NCI-H1092 (cell line): Measurements from ENCODE around the gene BMP5.

Source experiments
- DNase-seq: peaks from one replicate; lab custom pipeline; 2025; lab: John Stamatoyannopoulos, UW

The BMP5 gene

DNA sequence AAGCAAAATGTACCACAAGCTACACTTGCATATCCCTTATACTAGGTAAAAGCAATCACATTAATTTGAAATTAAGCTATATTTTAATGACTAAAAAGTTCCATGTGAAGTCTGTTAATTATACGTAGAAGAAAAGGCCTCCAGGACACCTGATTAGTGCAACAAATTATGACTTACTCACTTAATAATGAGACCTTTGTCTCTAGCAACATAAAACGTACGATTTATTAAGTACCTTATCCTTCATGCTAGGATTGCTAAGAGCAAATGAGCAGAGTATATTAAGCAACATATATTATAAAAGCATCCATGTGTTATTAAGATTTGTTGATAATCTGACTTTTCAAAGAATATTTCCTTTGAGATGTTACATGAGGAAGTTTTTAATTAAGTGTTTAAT is 2.5 kb downstream of the BMP5 start:
- no peak for DNase-seq

DNA sequence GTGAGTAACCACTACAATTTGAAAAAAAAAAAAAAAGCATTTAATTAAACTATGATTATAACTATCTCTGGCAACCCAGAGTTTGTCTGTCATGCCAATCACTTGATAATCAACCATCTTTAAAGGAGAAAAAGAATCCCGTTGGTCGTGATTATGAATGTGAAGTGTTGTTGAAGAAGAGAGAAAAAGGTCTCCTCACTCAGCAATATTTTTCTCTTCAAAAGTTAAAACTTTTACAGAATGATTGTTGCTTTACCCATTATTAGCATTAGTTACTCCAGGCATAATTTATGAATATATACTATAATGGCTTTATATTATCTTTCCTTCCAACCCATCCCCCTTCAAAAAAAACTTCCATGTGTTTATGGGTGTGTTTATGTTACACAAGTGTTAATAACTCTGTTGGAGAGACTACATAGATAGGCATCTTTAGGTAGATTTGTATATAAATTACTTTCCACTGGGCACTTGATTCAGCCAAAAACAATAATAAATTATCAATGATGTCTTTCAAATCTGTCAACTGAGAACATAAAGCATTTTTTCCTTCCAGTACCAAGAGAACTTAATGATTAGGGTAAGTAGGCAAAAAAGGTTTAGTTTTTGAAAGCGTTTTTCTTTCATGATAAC is 5.1 kb downstream of the BMP5 start:
- no peak for DNase-seq

DNA sequence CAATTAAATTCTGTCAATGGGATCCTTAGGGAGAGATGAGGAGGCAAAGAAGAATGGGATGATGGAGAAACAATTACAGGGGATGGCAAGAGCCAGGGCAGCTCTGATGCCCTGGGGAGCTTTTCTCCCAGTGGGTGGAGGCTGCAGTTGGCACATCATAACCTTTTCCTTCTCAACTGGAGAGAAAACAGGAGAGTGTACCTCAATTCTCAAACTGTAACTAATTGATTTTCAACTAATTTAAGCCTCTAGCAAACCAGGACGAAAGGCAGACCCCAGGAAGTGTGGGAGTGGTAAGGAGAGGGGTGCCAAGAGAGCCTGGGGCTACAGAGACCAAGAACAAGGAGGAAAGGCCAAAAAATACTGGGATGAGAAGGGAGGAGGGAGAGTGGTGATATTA is 5.7 kb downstream of the BMP5 start:
- DNase-seq = no peak

DNA sequence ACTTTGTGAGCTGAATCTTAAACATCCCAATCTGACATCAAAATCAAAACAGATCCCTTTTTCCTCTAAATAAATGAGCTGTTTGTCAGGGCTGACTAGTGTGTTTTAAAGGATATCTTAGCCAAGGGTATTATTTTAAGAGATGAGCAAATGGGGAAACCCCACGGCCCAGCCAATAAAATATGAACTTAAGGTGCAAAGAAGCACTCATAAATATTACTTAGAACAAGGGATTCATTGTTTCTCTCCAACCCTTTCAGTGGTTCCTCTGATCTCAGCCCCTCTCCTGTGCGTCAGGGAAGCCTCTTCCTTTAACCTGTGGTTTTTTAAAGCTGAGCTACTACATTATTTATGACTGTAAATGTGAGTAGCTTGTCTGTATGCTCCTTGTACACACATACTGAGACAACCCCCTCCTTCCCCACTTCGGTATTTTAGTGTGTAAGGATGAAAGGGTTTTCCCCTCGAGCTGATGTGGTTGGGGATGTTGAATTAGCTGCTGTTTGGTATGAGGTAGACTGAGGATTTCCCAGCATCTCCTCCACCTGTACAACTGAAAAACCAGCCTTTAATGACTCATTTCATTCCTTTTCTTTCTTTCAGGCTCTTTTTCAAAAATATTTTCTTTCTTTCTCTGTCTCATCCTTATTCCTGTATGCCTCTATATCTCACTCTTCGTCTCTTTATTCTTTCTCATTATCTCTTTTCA is 6.5 kb downstream of the BMP5 start:
- no peak for DNase-seq

DNA sequence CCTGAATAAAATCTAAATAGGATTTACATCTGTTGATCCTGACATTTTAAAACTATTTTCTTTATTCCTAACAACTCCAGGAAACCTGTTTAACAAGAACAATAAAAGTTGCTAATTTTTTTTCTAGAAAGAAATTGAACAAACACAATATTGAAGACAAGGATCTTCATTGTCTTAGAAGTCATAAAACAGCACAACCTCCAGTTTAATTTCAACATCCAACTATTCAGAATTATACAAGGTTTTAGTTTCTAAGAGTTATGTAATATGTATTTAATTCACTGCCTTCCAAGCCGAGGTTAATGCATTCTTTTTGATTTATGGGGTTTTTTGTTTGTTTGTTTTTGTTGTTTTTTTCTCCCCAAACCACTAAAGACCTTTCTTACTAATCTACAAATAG is 7.2 kb downstream of the BMP5 start:
- no peak for DNase-seq

DNA sequence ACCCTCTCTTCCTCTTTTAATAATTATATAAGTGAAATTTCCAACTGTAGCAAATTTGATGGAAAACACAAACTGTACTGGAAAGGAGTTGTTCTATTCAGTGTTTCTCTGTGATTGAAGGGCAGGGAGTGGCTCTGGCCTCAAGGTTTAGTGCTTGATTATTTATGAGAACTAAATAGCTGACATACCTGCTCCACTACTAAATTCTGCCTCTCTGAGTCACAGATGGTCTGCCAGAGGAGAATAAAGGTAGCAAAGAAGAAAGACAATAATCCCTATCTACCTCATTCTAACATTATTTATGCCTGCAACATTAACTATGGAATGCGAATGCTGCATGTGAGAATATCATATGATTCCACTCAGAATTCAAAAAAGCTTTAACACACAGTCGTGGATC is 9.3 kb downstream of the BMP5 start:
- no peak for DNase-seq

DNA sequence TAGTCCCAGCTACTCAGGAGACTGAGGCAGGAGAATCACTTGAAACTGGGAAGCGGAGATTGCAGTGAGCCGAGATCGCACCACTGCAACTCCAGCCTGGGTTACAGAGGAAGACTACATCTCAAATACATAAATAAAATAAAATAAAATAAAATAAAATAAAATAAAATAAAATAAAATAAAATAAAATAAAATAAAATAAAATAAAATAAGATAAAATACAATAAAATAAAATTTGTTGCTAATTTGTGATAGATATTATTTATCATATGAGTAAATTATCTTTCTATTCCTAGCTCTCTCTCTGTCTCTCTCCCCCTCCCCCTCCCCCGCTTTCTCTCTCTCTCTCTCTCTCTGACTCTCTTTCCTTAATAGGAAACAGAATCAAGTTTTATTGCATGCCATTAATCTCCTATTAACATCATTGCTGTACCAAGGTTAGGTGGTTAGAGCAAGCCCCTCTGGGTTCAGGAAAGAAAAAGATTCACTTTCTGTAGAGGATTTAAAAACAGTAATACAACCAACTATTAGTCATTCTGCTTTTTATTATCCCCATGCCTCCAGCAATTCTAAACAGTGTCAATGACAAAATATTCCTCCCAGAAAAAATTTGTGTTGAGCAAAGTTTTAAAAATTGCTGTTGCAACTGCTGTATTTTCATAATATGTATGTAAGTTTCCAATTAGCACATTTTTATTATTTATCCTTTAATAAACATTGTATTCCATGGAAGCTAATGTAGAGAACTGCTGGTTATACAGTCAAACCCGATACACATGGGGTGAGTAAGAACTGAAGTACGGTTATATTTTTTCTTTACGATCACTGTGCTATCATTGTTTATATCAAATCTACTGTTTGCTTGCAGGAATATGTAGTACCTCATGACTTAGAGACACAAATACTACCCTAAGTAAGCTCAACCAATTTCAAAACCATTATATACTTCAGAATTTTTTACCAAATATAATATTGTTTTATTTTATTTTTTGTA is 22.1 kb downstream of the BMP5 start:
- no peak for DNase-seq

DNA sequence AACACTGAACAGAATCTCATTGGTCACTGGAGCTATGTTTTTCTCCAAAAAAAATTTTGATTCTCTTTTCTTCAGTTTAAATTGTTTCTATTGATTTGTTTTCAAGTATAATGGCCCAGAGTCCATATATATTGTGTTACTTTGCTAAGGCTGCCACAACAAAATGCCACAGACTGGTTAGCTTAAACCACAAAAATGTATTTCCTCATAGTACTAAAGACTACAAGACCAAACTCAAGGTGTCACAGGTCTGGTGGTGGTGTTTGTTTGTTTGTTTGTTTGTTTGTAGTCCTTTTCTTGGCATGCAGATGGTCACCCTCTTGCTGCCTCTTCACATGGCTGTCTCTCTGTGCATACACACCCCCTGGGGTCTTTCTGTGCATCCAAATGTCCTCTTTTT is 34.0 kb downstream of the BMP5 start:
- no peak for DNase-seq

DNA sequence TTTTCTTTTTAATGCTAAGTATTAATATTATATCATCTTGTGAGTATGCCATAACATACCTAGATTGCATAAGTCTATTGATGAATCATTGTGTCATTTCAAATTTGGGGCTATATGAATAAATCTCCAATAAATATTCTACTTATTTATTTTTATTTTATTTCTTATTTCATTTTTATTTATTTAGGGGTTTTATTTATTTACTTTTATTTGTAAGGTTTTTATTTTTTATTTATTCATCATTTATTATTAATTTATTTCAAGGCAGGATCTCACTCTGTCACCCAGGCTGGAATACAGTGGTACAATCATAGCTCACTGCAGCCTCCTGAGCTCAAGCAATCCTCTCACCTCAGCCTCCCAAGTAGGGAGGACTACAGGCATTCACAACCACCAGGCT is 36.3 kb downstream of the BMP5 start:
- DNase-seq = no peak

DNA sequence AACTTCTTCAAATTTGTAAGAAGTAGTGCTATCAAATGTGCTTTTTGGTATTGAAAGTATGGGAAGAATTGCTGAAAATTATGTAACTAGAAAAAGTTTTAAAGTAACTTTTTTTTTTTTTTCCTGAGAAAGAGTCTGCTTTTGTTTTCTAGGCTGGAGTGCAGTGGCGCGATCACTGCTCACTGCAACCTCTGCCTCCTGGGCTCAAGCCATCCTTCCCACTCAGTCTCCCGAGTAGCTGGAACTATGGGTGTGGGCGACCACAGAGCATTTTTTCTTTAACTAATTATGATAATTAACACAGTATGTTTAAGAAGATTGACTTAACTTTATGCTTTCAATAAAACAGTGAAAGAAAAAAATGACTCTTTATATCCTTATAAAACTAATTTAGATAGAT is 38.4 kb downstream of the BMP5 start:
- no peak for DNase-seq

DNA sequence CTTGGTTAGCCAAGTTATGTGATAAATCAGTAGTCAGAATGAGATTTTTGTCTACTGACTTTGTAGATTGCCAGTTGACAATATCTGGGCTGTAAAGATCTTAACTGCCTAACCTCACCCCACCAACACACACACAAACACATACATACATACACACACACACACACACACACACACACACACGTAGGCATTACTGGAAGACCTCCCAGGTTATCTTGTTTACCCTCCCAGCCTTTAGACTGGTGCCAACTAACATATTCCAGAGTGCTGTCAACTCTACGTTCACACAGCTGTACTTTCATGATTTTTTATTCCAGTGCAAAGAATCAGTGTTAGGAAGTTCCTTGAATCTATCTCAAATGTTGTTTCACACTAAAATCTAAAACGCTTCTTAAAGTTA is 38.9 kb downstream of the BMP5 start:
- DNase-seq = no peak

DNA sequence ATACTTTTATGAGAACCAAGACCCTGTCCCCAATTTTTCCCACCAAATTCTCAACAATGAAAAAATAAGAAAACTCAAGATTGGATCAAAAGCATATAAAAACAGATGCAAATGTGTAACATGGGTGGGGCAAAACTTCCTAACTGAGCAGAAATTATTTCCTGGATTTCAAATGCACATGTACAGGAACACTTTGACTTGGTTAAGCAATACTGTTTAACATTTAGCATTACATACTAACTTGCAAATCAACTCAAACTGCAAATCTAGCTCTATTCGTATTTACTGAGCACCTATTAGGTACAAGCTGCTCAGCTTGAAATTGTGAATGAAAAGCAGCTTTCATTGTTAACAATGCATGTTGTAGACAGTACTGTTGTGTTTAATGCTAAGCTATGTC is 40.2 kb downstream of the BMP5 start:
- DNase-seq = no peak

DNA sequence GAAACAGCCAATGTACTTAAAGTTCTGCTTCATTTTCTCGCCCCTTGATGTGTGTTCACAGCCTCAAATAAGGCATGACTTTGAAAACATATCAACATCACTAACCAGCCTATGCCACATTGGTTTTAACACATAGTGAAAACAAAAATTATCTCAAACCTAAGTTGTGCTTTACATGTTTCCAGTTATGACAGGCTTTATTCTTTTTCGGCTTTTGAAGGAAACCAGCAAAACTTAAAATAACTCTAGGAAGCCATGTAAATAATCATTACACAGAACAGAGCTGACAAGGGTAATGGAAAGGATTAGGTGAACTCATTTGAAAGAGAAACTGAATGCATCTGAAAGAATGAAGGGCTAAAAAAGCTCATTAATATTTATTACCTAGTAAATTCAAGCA is 42.1 kb downstream of the BMP5 start:
- DNase-seq = no peak

DNA sequence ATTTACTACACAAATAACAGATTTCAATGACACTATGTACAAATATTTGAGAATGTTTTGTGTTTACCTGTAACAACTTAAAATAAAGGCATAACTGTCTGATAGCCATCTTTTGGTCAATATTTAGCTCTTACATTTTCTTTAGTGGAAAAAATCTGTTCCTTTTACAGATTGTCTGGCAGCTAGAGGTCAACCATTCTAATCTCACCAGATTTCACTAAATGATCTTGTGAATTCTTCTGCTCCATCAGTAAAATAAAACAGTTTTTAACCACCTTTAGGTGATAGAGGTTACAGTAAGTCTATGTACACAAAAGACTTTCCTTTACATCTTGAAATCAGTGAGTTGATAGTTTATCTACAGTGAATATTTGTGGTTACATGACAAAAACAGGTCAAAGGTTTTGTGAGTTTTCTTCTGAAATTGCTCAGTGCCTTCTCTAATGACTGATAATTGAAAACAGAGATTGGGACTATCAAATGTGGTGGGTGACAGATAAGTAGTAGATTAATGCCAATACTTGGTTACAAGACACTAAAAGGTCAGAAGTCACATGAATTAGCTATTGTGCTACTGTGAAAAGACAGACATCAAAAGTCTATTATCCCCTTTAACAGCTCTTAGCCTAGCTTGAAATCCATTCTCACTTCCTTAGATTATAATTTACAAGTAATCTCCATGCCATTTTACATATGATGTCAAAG is 47.4 kb downstream of the BMP5 start:
- no peak for DNase-seq

DNA sequence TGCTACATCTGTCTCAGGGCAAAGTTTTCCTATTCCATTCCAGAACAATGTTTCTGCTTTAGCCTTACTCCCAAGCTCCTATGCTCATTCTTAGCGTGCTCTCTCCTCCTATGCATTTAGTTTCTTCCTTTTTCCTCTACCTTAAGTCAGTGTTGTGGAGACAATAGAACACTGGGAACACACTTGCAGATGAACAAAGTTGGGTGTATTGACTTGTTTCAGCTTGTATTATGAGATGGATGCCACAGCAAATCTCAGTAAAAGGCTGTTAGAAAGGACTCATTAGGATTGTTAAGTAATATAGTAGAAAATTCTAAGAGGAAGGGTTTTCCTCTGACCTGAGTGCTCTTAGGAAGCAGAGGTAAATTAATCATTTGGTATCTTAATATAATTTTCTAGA is 48.4 kb downstream of the BMP5 start:
- DNase-seq = no peak

DNA sequence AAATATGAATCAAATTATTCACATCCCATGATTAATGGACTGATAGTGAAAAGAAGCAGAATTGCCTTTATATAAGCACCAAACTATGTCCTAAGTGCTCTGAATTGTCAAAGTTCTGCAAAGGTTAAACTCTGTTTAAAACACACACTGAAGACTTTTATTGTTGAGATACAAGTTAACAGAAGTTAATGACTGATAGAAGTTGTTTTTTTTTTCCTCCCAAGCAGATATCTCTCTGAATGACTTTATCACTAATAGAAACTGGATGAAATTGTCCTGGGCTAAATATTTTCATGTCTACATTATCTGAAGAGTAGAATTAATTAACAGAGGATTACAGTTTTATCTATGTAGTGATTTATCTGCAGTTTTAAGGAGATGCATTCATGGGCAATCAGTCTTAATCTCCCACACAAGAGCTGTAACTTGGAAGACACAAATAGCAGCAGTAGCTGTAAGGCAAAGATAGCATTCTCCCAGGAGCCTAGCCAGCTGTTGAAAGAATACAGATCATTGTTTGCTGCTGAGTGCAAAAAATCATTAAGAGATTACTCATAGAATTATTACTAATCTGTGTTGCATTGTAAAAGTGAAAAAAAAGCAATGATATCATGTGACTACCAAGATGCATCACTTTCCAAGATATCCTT is 49.9 kb downstream of the BMP5 start:
- DNase-seq = no peak

DNA sequence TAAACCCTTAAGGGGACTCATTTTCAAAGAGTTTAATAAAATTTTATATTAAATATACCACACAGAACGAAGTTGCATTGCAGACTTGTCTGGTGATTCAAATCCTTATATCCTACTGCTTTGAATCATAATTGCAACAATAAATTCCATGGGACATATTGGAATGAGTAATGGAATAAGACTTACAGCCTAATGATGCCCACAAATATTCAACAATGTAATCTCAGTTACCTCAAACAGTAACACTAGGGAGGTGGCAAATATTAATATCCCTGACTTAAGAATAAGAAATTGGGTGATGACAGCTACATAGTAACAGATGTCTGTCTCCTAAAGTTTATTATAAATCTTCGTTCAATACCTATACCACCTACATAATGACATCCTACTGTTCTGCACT is 52.6 kb downstream of the BMP5 start:
- no peak for DNase-seq

DNA sequence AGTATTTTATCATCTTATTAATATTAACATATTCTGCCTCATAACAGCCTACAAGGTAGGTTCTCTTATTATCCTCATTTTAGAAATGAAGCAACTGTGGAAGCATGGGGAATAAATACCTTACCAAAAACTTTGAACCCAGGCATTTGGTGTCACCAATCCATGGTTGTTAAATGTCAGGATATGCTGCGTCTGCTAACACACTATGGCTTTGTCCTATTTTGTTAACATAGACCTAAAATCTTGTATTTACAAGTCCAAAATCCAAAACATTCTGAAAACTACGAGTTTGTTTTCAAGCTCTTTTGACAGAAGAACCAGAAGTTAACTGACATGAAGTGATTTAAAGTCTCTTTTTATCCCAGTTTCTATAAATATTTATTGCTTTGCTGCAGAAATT is 53.4 kb downstream of the BMP5 start:
- DNase-seq = no peak

DNA sequence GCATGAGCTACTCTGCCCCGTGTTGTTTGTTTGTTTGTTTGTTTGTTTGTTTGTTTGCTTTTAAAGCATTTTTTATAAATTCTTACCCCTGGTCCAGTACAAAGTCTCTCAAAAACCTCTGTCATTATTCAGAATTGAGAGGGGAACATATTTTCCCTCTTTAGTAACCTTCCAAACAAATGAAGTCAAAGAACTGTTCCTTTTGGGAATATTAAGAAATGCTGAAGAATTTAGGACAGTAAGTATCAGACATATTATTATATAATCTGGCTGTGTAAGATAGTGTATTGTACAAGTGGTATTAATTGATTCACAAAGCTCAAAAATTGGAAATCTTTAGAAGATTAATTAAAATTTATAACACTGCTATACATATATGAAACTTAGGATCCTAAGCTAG is 54.7 kb downstream of the BMP5 start:
- no peak for DNase-seq

DNA sequence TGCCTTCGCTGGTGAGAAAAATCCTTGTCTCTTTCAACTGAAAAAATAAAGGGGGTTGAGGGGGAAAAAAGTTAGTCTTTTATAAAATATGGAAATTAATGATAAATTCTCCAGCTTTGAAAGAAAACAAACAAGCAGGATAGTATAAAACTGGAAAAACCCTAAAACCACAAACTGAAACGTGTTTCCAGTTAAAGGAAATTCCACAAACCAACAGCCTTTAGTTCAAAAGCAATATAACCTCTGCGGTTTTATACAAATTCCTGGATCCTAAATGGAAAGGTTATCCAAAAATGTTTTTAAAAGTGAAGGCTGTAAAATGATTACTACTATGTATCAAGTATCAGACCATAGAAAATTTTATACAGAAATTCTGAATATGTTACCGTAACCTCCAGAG is 55.6 kb downstream of the BMP5 start:
- DNase-seq = no peak

DNA sequence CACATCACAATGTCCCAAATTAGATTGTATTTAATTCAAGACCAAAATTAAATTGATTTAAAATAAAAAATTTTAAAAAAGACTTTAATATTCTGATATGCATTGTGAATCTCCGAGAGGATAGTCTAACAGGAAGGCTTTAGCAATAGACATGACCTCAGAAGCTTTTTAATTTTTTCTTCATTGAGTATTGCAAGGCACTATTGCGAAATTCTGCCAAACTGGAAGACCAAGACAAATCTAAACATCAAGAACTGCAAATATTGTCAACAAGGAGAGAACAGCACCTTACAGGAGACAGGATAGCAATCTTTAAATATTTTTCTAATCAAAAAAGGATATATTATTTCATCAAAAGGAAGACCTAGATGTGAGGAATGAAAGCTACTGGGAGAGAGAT is 56.9 kb downstream of the BMP5 start:
- DNase-seq = no peak

DNA sequence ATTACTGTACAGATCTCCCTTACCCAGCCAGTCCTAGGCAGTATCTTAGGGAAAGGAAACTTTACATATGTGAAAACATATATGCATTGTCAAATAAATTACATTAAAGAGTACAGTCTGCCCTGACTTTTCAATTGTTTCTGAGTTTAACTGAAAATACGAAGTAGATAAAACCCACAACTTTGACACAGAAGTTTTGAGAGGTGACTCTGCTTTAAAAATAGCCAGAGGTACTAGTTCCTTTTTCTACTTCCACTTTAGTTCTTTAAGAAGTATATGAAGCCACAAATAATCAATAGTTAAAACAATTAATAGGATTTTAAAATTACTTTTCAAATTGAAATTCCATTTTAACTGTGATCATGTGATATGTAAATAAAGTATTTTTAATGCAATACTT is 62.9 kb downstream of the BMP5 start:
- DNase-seq = no peak
